HEK293 (cell line): ENCODE data around the gene CNNM1.

Experiments used
- FEZF1 ChIP-seq: fragments of 450-650 bp; formaldehyde crosslinking; IDR thresholded peaks from 2 replicates; pipeline ENCODE4 v1.5.1; 2016; ENCODE audit warnings: missing biosample characterization, missing genetic modification characterization
- KLF10 ChIP-seq: fragments of 450-650 bp; IDR thresholded peaks from 2 replicates; pipeline ENCODE4 v1.5.1; 2018; ENCODE audit warnings: missing biosample characterization, mild to moderate bottlenecking, missing genetic modification characterization
- SP3 ChIP-seq: fragments of 450-650 bp; formaldehyde crosslinking; IDR thresholded peaks from 2 replicates; pipeline ENCODE4 v1.5.1; 2016; ENCODE audit warnings: missing biosample characterization, missing genetic modification characterization
- ZBTB1 ChIP-seq: fragments of 450-650 bp; formaldehyde crosslinking; IDR thresholded peaks from 2 replicates; pipeline ENCODE4 v1.5.1; 2016; ENCODE audit warnings: missing biosample characterization, missing genetic modification characterization
- ZBTB44 ChIP-seq: fragments of 450-650 bp; IDR thresholded peaks from 2 replicates; pipeline ENCODE4 v1.5.1; 2018; ENCODE audit warnings: missing biosample characterization, mild to moderate bottlenecking, missing genetic modification characterization
- ZBTB48 ChIP-seq: fragments of 450-650 bp; formaldehyde crosslinking; IDR thresholded peaks from 2 replicates; pipeline ENCODE4 v1.5.1; 2016; ENCODE audit warnings: missing biosample characterization, missing genetic modification characterization
- ZFP37 ChIP-seq: fragments of 450-650 bp; formaldehyde crosslinking; IDR thresholded peaks from 2 replicates; pipeline ENCODE4 v1.5.1; 2016; ENCODE audit warnings: missing biosample characterization, missing genetic modification characterization
- ZFP41 ChIP-seq: fragments of 450-650 bp; formaldehyde crosslinking; IDR thresholded peaks from 2 replicates; pipeline ENCODE4 v1.5.1; 2016; ENCODE audit warnings: missing biosample characterization, missing genetic modification characterization, borderline replicate concordance
- ZNF121 ChIP-seq: fragments of 450-650 bp; formaldehyde crosslinking; IDR thresholded peaks from 2 replicates; pipeline ENCODE4 v1.5.1; 2016; ENCODE audit warnings: missing biosample characterization, missing genetic modification characterization
- ZNF146 ChIP-seq: fragments of 450-650 bp; formaldehyde crosslinking; IDR thresholded peaks from 2 replicates; pipeline ENCODE4 v1.5.1; 2016; ENCODE audit warnings: missing biosample characterization, missing genetic modification characterization
- ZNF16 ChIP-seq: fragments of 450-650 bp; formaldehyde crosslinking; IDR thresholded peaks from 2 replicates; pipeline ENCODE4 v1.5.1; 2016; ENCODE audit warnings: low read depth, missing biosample characterization, missing genetic modification characterization
- ZNF2 ChIP-seq: fragments of 450-650 bp; formaldehyde crosslinking; IDR thresholded peaks from 2 replicates; pipeline ENCODE4 v1.5.1; 2016; ENCODE audit warnings: missing biosample characterization, missing genetic modification characterization
- ZNF248 ChIP-seq: fragments of 450-650 bp; formaldehyde crosslinking; IDR thresholded peaks from 2 replicates; pipeline ENCODE4 v1.5.1; 2017; ENCODE audit warnings: missing biosample characterization, missing genetic modification characterization
- ZNF274 ChIP-seq, 2 experiments: fragments of 200-500 bp in 1 of 2; fragments of 450-650 bp in 1 of 2; sonication (Bioruptor generic) in 1 of 2; formaldehyde crosslinking in 1 of 2; IDR thresholded peaks; 2 replicates each; pipeline versions ENCODE4 v1.5.1 to v1.6.1; 2014 to 2016; ENCODE audit warnings: borderline replicate concordance in 1 of 2, inconsistent platforms in 1 of 2, low read length in 1 of 2, missing biosample characterization in 1 of 2, missing genetic modification characterization in 1 of 2
- ZNF324 ChIP-seq: fragments of 450-650 bp; formaldehyde crosslinking; IDR thresholded peaks from 2 replicates; pipeline ENCODE4 v1.5.1; 2016; ENCODE audit warnings: missing biosample characterization, missing genetic modification characterization
- ZNF341 ChIP-seq: fragments of 450-650 bp; formaldehyde crosslinking; IDR thresholded peaks from 2 replicates; pipeline ENCODE4; 2016; ENCODE audit warnings: low read depth, missing biosample characterization, missing genetic modification characterization
- ZNF391 ChIP-seq: fragments of 450-650 bp; formaldehyde crosslinking; IDR thresholded peaks from 2 replicates; pipeline ENCODE4 v1.5.1; 2016; ENCODE audit warnings: low read depth, missing biosample characterization, missing genetic modification characterization, borderline replicate concordance
- ZNF501 ChIP-seq: fragments of 450-650 bp; formaldehyde crosslinking; IDR thresholded peaks from 2 replicates; pipeline ENCODE4 v1.5.1; 2016; ENCODE audit warnings: missing biosample characterization, missing genetic modification characterization
- ZNF558 ChIP-seq: fragments of 450-650 bp; formaldehyde crosslinking; IDR thresholded peaks from 2 replicates; pipeline ENCODE4 v1.5.1; 2016; ENCODE audit warnings: missing biosample characterization, missing genetic modification characterization
- ZNF571 ChIP-seq: fragments of 450-650 bp; formaldehyde crosslinking; IDR thresholded peaks from 2 replicates; pipeline ENCODE4 v1.5.0; 2017; ENCODE audit warnings: missing biosample characterization, missing genetic modification characterization
- ZNF639 ChIP-seq: fragments of 450-650 bp; formaldehyde crosslinking; IDR thresholded peaks from 2 replicates; pipeline ENCODE4 v1.5.1; 2016; ENCODE audit warnings: missing biosample characterization, missing genetic modification characterization
- ZNF692 ChIP-seq: fragments of 450-650 bp; formaldehyde crosslinking; IDR thresholded peaks from 2 replicates; pipeline ENCODE4 v1.5.1; 2016; ENCODE audit warnings: missing biosample characterization, missing genetic modification characterization
- ZNF701 ChIP-seq: fragments of 450-650 bp; formaldehyde crosslinking; IDR thresholded peaks from 2 replicates; pipeline ENCODE4 v1.5.1; 2016; ENCODE audit warnings: missing biosample characterization, missing genetic modification characterization
- ZNF76 ChIP-seq: fragments of 450-650 bp; formaldehyde crosslinking; IDR thresholded peaks from 2 replicates; pipeline ENCODE4; 2016; ENCODE audit warnings: low read depth, missing biosample characterization, missing genetic modification characterization, borderline replicate concordance
- ZSCAN16 ChIP-seq: fragments of 450-650 bp; formaldehyde crosslinking; IDR thresholded peaks from 2 replicates; pipeline ENCODE4 v1.5.1; 2016; ENCODE audit warnings: missing biosample characterization, missing genetic modification characterization
- TF ChIP-seq, protein P1 (sequence below): fragments of 450-650 bp; formaldehyde crosslinking; IDR thresholded peaks from 2 replicates; pipeline ENCODE4 v1.5.1; 2016; ENCODE audit warnings: missing biosample characterization, missing genetic modification characterization
- TF ChIP-seq, protein P2 (sequence below): fragments of 450-650 bp; formaldehyde crosslinking; IDR thresholded peaks from 2 replicates; pipeline ENCODE4 v1.5.1; 2016; ENCODE audit warnings: missing biosample characterization, missing genetic modification characterization
- TF ChIP-seq, protein P3 (sequence below): fragments of 450-650 bp; formaldehyde crosslinking; IDR thresholded peaks from 2 replicates; pipeline ENCODE4 v1.5.1; 2016; ENCODE audit warnings: missing biosample characterization, missing genetic modification characterization
- TF ChIP-seq, protein P4 (sequence below): fragments of 450-650 bp; formaldehyde crosslinking; optimal IDR thresholded peaks from 2 replicates; pipeline ENCODE3; 2016; ENCODE audit warnings: missing biosample characterization, mild to moderate bottlenecking, missing genetic modification characterization

The CNNM1 gene

DNA sequence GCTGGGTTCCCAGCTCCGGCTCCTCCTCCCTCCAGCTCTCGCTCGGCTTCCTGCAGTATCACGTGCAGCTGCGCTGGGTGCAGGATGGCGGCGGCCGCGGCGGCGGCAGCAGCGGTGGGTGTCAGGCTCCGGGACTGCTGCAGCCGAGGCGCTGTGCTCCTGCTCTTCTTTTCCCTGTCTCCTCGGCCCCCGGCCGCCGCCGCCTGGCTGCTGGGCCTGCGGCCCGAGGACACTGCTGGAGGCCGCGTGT, at the start of gene CNNM1 (continued):
- TF ChIP-seq ZNF341 (0 out of 2 replicates have a peak, but pooled peaks have one; percentile 16), ZNF146 (tag by site-specific recombination) (no peak), ZBTB1 (tag by site-specific recombination) (no peak), ZNF391 (tag by site-specific recombination) (no peak), ZNF76 (0 out of 2 replicates have a peak, but pooled peaks have one; percentile 8), KLF10 (no peak), ZNF248 (no peak), ZBTB44 (peak; percentile 22; the same call in 1 of the 2 replicates), ZNF274 (IDR thresholded peaks at IDR 0.05; ENCODE audit: low read length) (no peak), ZNF274 (tag by site-specific recombination; IDR thresholded peaks at IDR 0.05; ENCODE audit: borderline replicate concordance) (no peak), ZNF692 (tag by site-specific recombination) (0 out of 2 replicates have a peak, but pooled peaks have one; percentile 26), ZNF501 (tag by site-specific recombination) (0 out of 2 replicates have a peak, but pooled peaks have one; percentile 37), ZNF558 (tag by site-specific recombination) (no peak), ZBTB48 (tag by site-specific recombination) (peak; percentile 10; the same call in 1 of the 2 replicates), ZSCAN16 (no peak), SP3 (no peak), ZNF571 (tag by site-specific recombination) (no peak), ZFP37 (tag by site-specific recombination) (0 out of 2 replicates have a peak, but pooled peaks have one; percentile 54), ZNF324 (tag by site-specific recombination) (0 out of 2 replicates have a peak, but pooled peaks have one; percentile 12), ZNF2 (no peak), ZNF639 (tag by site-specific recombination) (no peak), ZFP41 (tag by site-specific recombination) (no peak), ZNF701 (tag by site-specific recombination) (no peak), ZNF16 (tag by site-specific recombination) (no peak), FEZF1 (no peak), ZNF121 (tag by site-specific recombination) (no peak)
- TF ChIP-seq, protein P1, sequence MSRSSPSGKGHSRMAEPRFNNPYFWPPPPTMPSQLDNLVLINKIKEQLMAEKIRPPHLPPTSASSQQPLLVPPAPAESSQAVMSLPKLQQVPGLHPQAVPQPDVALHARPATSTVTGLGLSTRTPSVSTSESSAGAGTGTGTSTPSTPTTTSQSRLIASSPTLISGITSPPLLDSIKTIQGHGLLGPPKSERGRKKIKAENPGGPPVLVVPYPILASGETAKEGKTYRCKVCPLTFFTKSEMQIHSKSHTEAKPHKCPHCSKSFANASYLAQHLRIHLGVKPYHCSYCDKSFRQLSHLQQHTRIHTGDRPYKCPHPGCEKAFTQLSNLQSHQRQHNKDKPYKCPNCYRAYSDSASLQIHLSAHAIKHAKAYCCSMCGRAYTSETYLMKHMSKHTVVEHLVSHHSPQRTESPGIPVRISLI (tag by site-specific recombination) = no peak
- TF ChIP-seq, protein P2, sequence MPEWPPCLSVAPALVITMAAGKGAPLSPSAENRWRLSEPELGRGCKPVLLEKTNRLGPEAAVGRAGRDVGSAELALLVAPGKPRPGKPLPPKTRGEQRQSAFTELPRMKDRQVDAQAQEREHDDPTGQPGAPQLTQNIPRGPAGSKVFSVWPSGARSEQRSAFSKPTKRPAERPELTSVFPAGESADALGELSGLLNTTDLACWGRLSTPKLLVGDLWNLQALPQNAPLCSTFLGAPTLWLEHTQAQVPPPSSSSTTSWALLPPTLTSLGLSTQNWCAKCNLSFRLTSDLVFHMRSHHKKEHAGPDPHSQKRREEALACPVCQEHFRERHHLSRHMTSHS (tag by site-specific recombination) = no peak
- TF ChIP-seq, protein P3, sequence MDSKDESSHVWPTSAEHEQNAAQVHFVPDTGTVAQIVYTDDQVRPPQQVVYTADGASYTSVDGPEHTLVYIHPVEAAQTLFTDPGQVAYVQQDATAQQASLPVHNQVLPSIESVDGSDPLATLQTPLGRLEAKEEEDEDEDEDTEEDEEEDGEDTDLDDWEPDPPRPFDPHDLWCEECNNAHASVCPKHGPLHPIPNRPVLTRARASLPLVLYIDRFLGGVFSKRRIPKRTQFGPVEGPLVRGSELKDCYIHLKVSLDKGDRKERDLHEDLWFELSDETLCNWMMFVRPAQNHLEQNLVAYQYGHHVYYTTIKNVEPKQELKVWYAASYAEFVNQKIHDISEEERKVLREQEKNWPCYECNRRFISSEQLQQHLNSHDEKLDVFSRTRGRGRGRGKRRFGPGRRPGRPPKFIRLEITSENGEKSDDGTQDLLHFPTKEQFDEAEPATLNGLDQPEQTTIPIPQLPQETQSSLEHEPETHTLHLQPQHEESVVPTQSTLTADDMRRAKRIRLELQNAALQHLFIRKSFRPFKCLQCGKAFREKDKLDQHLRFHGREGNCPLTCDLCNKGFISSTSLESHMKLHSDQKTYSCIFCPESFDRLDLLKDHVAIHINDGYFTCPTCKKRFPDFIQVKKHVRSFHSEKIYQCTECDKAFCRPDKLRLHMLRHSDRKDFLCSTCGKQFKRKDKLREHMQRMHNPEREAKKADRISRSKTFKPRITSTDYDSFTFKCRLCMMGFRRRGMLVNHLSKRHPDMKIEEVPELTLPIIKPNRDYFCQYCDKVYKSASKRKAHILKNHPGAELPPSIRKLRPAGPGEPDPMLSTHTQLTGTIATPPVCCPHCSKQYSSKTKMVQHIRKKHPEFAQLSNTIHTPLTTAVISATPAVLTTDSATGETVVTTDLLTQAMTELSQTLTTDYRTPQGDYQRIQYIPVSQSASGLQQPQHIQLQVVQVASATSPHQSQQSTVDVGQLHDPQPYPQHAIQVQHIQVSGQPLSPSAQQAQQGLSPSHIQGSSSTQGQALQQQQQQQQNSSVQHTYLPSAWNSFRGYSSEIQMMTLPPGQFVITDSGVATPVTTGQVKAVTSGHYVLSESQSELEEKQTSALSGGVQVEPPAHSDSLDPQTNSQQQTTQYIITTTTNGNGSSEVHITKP (tag by site-specific recombination) = peak; percentile 15; the same call in 1 of the 2 replicates
- TF ChIP-seq, protein P4, sequence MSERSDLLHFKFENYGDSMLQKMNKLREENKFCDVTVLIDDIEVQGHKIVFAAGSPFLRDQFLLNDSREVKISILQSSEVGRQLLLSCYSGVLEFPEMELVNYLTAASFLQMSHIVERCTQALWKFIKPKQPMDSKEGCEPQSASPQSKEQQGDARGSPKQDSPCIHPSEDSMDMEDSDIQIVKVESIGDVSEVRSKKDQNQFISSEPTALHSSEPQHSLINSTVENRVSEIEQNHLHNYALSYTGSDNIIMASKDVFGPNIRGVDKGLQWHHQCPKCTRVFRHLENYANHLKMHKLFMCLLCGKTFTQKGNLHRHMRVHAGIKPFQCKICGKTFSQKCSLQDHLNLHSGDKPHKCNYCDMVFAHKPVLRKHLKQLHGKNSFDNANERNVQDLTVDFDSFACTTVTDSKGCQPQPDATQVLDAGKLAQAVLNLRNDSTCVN (tag by site-specific recombination) = no peak
